ENCODE results near the gene NRCAM. TPM values are rescaled to one million over a fixed set of nuclear protein-coding genes. Genes with fewer than 3 reads are reported as not detected.

NRCAM gene
- total RNA-seq, 1 donor from 2014 or later, result 60.4 TPM

GRCh38 chr7:108311446-108312168, 144.6 kb downstream of the NRCAM start:
- no peak for DNase-seq (ENCODE audit: low read depth)

- peak; percentile 51 for DNase-seq (ENCODE audit: low read depth)
These were observed 145.9 kb downstream of the NRCAM start for GRCh38 chr7:108310351-108310750.

GRCh38 chr7:108308903-108309302, 147.3 kb downstream of the NRCAM start:
- DNase-seq (ENCODE audit: low read depth), result peak; percentile 40

GRCh38 chr7:108308276-108308675, 148.0 kb downstream of the NRCAM start:
- no peak for DNase-seq (ENCODE audit: low read depth)

- no peak for DNase-seq (ENCODE audit: low read depth)
These were observed 148.6 kb downstream of the NRCAM start for GRCh38 chr7:108307595-108307994.

GRCh38 chr7:108307194-108307593, 149.0 kb downstream of the NRCAM start:
- no peak for DNase-seq (ENCODE audit: low read depth)

GRCh38 chr7:108303332-108303731, 152.9 kb downstream of the NRCAM start:
- no peak for DNase-seq (ENCODE audit: low read depth)

- no peak for DNase-seq (ENCODE audit: low read depth)
These were observed 154.8 kb downstream of the NRCAM start for GRCh38 chr7:108301387-108301786.

- DNase-seq (ENCODE audit: low read depth), result no peak
These were observed 156.8 kb downstream of the NRCAM start for GRCh38 chr7:108299251-108299973.

GRCh38 chr7:108296911-108297310, 159.3 kb downstream of the NRCAM start:
- no peak for DNase-seq (ENCODE audit: low read depth)

- no peak for DNase-seq (ENCODE audit: low read depth)
These were observed 161.6 kb downstream of the NRCAM start for GRCh38 chr7:108294595-108294994.

DNA sequence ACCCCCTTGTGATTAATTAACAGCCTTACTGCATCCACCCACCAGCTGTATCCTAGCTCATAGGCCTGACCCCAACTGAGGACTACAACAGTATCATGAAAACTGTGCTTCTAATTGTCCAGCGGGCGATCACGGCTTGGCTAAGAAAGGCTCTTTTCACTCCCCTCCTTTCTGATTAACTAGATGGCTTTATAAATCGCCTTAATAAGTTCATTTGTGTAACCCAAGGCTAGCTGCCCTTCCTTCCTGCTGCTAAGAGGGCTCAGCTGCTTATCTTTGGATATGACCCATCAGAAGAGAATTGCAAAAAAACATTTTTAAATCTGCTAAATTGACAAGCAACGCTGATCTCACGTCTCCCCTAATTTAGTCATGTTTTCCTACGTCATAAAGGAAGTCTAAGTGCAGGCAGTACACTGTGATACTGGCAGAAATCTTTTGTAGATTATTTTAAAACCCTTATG, 163.1 kb downstream of the NRCAM start:
- no peak for DNase-seq (ENCODE audit: low read depth)

- no peak for DNase-seq (ENCODE audit: low read depth)
These were observed 163.7 kb downstream of the NRCAM start for GRCh38 chr7:108292541-108292940.

DNA sequence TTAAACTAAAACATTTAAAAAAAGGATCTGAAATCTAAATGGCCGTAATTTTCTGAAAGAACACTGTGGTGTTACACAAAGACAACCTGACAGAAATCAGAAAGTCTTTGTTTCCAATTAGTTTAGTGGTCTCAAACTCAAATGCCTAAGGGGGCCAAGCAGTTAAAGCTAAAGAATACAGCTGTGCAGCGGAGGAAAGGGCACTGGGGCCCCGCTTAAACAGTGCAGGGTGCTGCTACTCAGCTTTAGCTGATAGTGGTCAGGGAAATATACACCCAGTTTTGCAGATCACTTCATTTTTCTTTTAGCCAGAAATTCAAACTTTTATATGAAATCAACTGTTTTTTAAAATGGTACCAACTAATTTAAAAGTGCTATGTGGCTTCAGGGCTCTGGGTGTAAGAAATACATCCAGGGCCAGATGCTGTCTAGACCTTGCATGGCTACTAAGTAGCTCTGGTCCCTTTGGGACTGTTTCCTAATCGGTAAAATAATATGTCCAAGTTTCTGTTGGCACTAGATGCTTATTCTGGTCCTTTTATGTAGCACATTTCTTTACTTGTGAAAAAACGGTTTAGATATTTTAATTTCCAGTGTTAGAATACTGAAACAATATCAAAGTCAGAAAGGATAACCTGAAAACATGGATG, 164.3 kb downstream of the NRCAM start:
- DNase-seq (ENCODE audit: low read depth), result no peak

GRCh38 chr7:108291152-108291508, 165.1 kb downstream of the NRCAM start:
- no peak for DNase-seq (ENCODE audit: low read depth)

DNA sequence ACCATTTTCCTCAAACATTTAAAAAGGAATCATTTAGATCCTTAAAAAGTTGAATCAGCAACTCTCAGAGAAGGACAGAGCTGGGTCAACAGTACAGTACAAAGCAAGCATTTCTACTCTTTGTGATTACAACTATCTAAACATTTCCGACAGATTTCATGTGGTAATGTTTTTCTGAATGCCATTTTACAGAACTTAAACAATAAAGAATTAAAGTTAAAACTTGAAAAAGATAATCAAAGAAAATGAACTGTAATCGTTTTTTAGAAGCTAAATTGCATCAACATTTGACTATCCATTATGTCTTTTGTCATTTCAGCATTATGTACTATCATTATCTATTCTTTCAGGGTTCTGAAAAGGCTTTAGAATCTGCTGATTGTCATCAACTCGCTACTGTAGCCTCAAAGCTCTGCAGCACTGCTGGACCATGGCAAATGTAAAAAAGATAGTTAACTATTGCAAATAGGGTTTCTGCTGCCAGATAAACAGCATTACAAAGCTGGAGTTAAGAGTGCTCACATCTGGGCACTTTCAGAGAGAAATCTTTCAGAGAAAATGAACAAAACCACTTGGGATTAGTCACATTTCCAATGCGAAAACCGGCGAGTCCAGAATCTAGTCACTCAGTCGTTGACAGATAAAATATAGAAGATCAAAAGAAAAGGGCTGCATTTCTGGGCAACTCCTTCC, 165.6 kb downstream of the NRCAM start:
- DNase-seq (ENCODE audit: low read depth), result no peak

GRCh38 chr7:108289852-108290251, 166.4 kb downstream of the NRCAM start:
- DNase-seq (ENCODE audit: low read depth), result no peak

DNA sequence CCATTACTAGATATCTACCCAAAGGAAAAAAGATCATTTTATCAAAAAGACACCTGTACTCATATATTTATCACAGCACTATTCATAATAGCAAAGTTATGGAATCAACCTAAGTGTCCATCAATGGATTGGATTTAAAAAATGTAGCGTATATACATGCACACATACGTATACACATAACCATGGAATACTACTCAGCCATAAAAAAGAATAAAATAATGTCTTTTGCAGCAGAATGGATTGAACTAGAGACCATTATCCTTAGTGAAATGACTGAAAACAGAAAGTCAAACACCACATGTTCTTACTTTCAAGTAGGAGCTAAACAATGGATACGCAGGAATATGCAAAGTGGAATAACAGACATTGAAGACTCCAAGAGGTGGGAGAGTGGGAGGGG, 168.4 kb downstream of the NRCAM start:
- no peak for DNase-seq (ENCODE audit: low read depth)

- no peak for DNase-seq (ENCODE audit: low read depth)
These were observed 169.8 kb downstream of the NRCAM start for GRCh38 chr7:108286290-108286904.

DNA sequence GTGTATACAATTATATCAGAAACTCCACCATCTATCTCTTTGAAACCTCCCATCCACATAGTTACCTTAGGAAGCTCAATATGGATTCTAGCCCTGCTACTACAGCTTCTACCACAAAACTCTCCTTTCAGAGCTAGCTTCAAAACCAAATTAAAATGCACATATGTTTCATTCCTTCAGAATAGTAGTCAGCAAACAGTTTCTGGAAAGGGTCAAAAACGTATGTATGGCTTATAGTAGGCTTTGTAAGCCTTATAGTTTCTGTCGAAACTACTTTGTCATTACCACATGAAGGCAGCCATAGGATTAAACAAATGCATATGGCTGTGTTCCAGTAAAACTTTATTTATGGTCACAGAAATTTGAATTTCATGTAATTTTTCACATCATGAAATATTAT, 170.5 kb downstream of the NRCAM start:
- no peak for DNase-seq (ENCODE audit: low read depth)

DNA sequence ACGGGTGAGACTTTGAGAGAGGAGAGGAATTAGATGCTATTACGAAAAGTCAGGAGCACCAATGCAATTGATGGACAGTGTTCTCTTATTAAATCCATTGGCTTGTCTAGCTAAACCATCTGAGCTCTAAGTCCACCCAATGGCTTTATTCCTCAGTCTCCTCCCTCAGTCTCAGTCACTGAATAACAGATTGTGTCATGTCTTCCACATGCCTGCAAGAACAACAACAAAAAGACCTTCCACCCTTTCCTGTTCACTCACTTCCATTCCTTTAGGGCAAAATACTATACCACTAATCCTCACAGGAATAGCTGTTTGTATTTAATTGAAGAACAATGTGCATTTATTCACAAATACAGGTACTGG, 171.2 kb downstream of the NRCAM start:
- DNase-seq (ENCODE audit: low read depth), result no peak

All from myocyte (in vitro differentiated cells).